Vagina (tissue), 2 donors: ENCODE data around the gene CRTAP.

ENCODE experiments used
- CTCF ChIP-seq, 3 experiments: fragments of 450-650 bp in 2 of 3; fragments of 200-600 bp in 1 of 3; sonication (generic) in 1 of 3; IDR thresholded peaks; one replicate each; pipeline ENCODE4 v1.5.1; 2017 to 2019; ENCODE audit warnings: antibody characterized with exemption in 3 of 3, mild to moderate bottlenecking in 2 of 3, moderate library complexity in 2 of 3
- POLR2A ChIP-seq, 2 donors: fragments of 450-650 bp; IDR thresholded peaks; one replicate each; pipeline ENCODE4 v1.6.1; 2017; ENCODE audit warnings: antibody characterized with exemption in 2 of 2, mild to moderate bottlenecking in 2 of 2, moderate library complexity in 2 of 2

DNA sequence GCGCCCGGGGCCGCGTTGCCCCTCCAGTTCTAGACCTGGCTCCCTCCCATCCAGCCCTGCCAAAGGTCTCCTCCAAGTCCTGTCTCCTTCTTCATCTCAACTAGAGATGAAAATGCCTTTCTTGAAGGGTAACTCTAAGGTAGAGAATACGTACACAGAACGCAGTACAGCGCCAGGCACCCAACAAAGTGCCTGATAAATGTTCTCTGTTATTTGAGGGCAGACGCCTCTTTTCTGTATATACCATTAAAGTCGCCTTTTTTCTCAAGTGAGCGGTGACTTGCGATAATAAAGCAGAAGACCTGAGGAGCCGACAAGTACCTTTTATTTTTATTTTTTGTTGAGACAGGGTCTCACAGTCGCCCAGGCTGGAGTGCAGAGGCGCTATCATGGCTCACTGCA is 809 bp downstream of the CRTAP start:
- TF ChIP-seq POLR2A (IDR thresholded peaks at IDR 0.05) (no peak), CTCF (IDR thresholded peaks at IDR 0.05) (no peak)
